Keratinocyte (primary cell): ENCODE data around the gene FURIN. TPM values are rescaled to one million over a fixed set of nuclear protein-coding genes. Genes with fewer than 3 reads are reported as not detected.

Source experiments
- DNase-seq: peaks from one replicate; pipeline ENCODE4 v3.0.0-alpha.2; 2011; ENCODE audit warnings: low read depth, missing footprints, low spot score
- FAIRE-seq: peaks from 2 replicates; lab custom pipeline; 2011; peaks lifted over from hg19 to GRCh38; lab: Jason Lieb, UNC
- H2AFZ ChIP-seq: 2 replicates; pipeline ENCODE4 v1.6.0; 2012; ENCODE audit warnings: low read length, control low read depth, inconsistent platforms; ENCODE audit not compliant: control insufficient read depth
- H3K27ac ChIP-seq: 2 replicates; pipeline ENCODE4 v1.5.1; 2011; ENCODE audit warnings: low read length; ENCODE audit not compliant: control insufficient read depth, insufficient read depth
- H3K27me3 ChIP-seq: 3 replicates; pipeline ENCODE4 v1.6.0; 2011; ENCODE audit warnings: low read length; ENCODE audit not compliant: control insufficient read depth, insufficient read depth; ENCODE audit errors: extremely low read depth
- H3K36me3 ChIP-seq, 2 experiments: 2 replicates in 1 of 2; 3 replicates in 1 of 2; pipeline ENCODE4 v1.5.1; 2011; ENCODE audit warnings: low read length in 2 of 2, mild to moderate bottlenecking in 1 of 2; ENCODE audit not compliant: control insufficient read depth in 2 of 2, insufficient read depth in 2 of 2; ENCODE audit errors: extremely low read depth in 1 of 2
- H3K4me1 ChIP-seq: 3 replicates; pipeline ENCODE4 v1.5.1; 2011; ENCODE audit warnings: low read length; ENCODE audit not compliant: control insufficient read depth, insufficient read depth; ENCODE audit errors: extremely low read depth
- H3K4me2 ChIP-seq: 3 replicates; pipeline ENCODE4 v1.6.0; 2011; ENCODE audit warnings: low read depth, low read length; ENCODE audit not compliant: control insufficient read depth, insufficient read depth; ENCODE audit errors: extremely low read depth
- H3K4me3 ChIP-seq, 3 experiments: fragments of 200-600 bp in 1 of 3; sonication (generic) in 1 of 3; 2 replicates in 2 of 3; 3 replicates in 1 of 3; pipeline ENCODE4 v1.5.1; 2011 to 2016; ENCODE audit warnings: low read length in 3 of 3, mild to moderate bottlenecking in 3 of 3, control low read depth in 2 of 3, inconsistent platforms in 1 of 3, low read depth in 1 of 3, mixed read lengths in 1 of 3, mixed run types in 1 of 3, moderate library complexity in 1 of 3; ENCODE audit not compliant: control insufficient read depth in 2 of 3, insufficient read depth in 2 of 3; ENCODE audit errors: extremely low read depth in 1 of 3
- H3K79me2 ChIP-seq: 2 replicates; pipeline ENCODE4 v1.6.0; 2012; ENCODE audit warnings: low read length; ENCODE audit not compliant: control insufficient read depth, insufficient read depth
- H3K9ac ChIP-seq: 3 replicates; pipeline ENCODE4 v1.6.0; 2011; ENCODE audit warnings: low read length; ENCODE audit not compliant: control insufficient read depth, insufficient read depth; ENCODE audit errors: extremely low read depth
- H3K9me1 ChIP-seq: 3 replicates; pipeline ENCODE4 v1.6.0; 2011; ENCODE audit warnings: low read length; ENCODE audit not compliant: control insufficient read depth, insufficient read depth; ENCODE audit errors: extremely low read depth
- H3K9me3 ChIP-seq: 2 replicates; pipeline ENCODE4 v1.5.1; 2012; ENCODE audit warnings: low read depth, low read length; ENCODE audit not compliant: control insufficient read depth
- H4K20me1 ChIP-seq: 3 replicates; pipeline ENCODE4 v1.6.0; 2011; ENCODE audit warnings: low read length; ENCODE audit not compliant: control insufficient read depth, insufficient read depth; ENCODE audit errors: extremely low read depth
- CTCF ChIP-seq, 3 experiments: IDR thresholded peaks in 1 of 3; conservative IDR thresholded peaks in 1 of 3; optimal IDR thresholded peaks in 1 of 3; 2 replicates in 2 of 3; 3 replicates in 1 of 3; pipeline versions ENCODE3 to v1.5.1; 2011; ENCODE audit warnings: low read length in 3 of 3, mild to moderate bottlenecking in 3 of 3, moderate library complexity in 2 of 3, control low read depth in 1 of 3, inconsistent platforms in 1 of 3; ENCODE audit not compliant: insufficient read depth in 2 of 3; ENCODE audit errors: extremely low read depth in 1 of 3
- EZH2 ChIP-seq: IDR thresholded peaks from one replicate; pipeline ENCODE4 v1.6.1; 2012; ENCODE audit warnings: inconsistent platforms, mild to moderate bottlenecking, low read length, moderate library complexity
- dilution Hi-C: fragments of 300-500 bp; cut with MboI; formaldehyde crosslinking; loops from one replicate; pipeline ENCODE4 v1.7.0; 2020; ENCODE audit warnings: low sequenced_read_pairs; ENCODE audit not compliant: extremely low pct_ligation_motif_present
- polyA plus RNA-seq, 5 experiments: library from polyadenylated mRNA; depleted of rRNA in 3 of 5; stranded (reverse) in 3 of 5; stranded (forward) in 1 of 5; unstranded in 1 of 5; fragments of >200 nt; gene quantifications; 1 replicate in 1 of 5; 2 replicates in 3 of 5; 3 replicates in 1 of 5; pipeline versions ENCODE4 v1.2.1 to v1.2.3, GENCODE V29; 2011 to 2012; ENCODE audit warnings: missing spikeins in 2 of 5, low read depth in 1 of 5, low replicate concordance in 1 of 5

Gene FURIN
- polyA plus RNA-seq, 1 donor (not counting 4 experiments of a cell fraction or from before 2014, with no cell fraction given), result 22.8 TPM

- Histone ChIP-seq H3K36me3 (peaks cover 10 to 15% of the 10 kb centered on the region in 2 experiments), H2AFZ (no peak overlapping the region), H3K4me1 (no peaks in the 10 kb centered on the region), H3K27me3 (no peaks in the 10 kb centered on the region), H3K9me1 (no peaks in the 10 kb centered on the region), H3K4me2 (no peak overlapping the region), H3K4me3 (no peak overlapping the region), H3K9me3 (no peaks in the 10 kb centered on the region), H3K27ac (no peak overlapping the region), H4K20me1 (no peaks in the 10 kb centered on the region), H3K9ac (no peak overlapping the region), H3K79me2 (no peaks in the 10 kb centered on the region)
- no peak for TF ChIP-seq EZH2
- TF ChIP-seq CTCF (optimal IDR thresholded peaks at IDR 0.05 in 1 of 3, IDR thresholded peaks at IDR 0.05 in 1 of 3, conservative IDR thresholded peaks at IDR 0.05 in 1 of 3; ENCODE audit: extremely low read depth in 1 of 3, insufficient read depth in 2 of 3, low read length in 3 of 3), result no peak
- DNase-seq (no peak), FAIRE-seq (no peak)
- dilution Hi-C loops, result no loop called here
Measured at GRCh38 chr15:90910441-90911301, 42.3 kb downstream of the FURIN start.

- Histone ChIP-seq H4K20me1 (no peaks in the 10 kb centered on the region), H3K27me3 (no peaks in the 10 kb centered on the region), H3K4me3 (no peak overlapping the region), H3K27ac (no peak overlapping the region), H3K9me1 (no peaks in the 10 kb centered on the region), H3K9ac (no peak overlapping the region), H3K36me3 (peaks cover 7 to 15% of the 10 kb centered on the region in 2 experiments), H3K4me1 (no peaks in the 10 kb centered on the region), H3K9me3 (no peaks in the 10 kb centered on the region), H3K79me2 (no peaks in the 10 kb centered on the region), H2AFZ (no peak overlapping the region), H3K4me2 (no peak overlapping the region)
- TF ChIP-seq CTCF (optimal IDR thresholded peaks at IDR 0.05 in 1 of 3, IDR thresholded peaks at IDR 0.05 in 1 of 3, conservative IDR thresholded peaks at IDR 0.05 in 1 of 3; ENCODE audit: extremely low read depth in 1 of 3, insufficient read depth in 2 of 3, low read length in 3 of 3) (no peak), EZH2 (no peak)
- DNase-seq (no peak), FAIRE-seq (no peak)
- dilution Hi-C loops, result no loop called here
Measured at GRCh38 chr15:90911302-90911623, 42.9 kb downstream of the FURIN start.
